Measurements from ENCODE around the gene TRAPPC2. TPM values are rescaled to one million over a fixed set of nuclear protein-coding genes. Genes with fewer than 3 reads are reported as not detected.
"Not testable (repeated sequence)": the region's sequence is repeated elsewhere in the genome, so short reads cannot be mapped to it uniquely, and the experiment has no call there.

The TRAPPC2 gene
- total RNA-seq, 1 experiment from 2014 or later: 20.4 TPM

GRCh38 chrX:13698432-13698831 lies 36.0 kb downstream of the TRAPPC2 start:
- no peak for DNase-seq (ENCODE audit: low read depth)

GRCh38 chrX:13697976-13698375 lies 36.4 kb downstream of the TRAPPC2 start:
- DNase-seq (ENCODE audit: low read depth): no peak

DNA sequence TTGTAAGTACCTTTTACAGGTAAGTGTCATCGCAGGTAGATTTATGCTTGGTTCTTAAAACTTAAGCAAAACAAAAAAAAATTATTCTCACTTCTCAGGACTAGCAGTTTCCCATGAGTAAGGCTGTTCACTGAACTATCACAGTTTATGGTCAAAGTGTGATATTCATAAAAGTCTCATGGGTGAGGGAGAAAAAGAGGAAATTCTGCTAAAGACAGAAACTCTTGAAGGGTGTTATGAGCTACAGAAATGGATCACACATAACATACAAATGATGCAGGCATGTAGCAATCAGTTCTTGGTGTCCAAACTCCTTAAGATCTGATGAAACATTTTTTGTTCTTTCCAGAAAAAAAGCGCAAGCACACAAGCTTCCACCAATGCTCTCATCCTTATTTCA lies 37.0 kb downstream of the TRAPPC2 start:
- no peak for DNase-seq (ENCODE audit: low read depth)

- DNase-seq (ENCODE audit: low read depth): no peak
Observed at GRCh38 chrX:13695601-13696115, 38.8 kb downstream of the TRAPPC2 start.

- no peak for DNase-seq (ENCODE audit: low read depth)
Observed at GRCh38 chrX:13694983-13695382, 39.4 kb downstream of the TRAPPC2 start.

DNA sequence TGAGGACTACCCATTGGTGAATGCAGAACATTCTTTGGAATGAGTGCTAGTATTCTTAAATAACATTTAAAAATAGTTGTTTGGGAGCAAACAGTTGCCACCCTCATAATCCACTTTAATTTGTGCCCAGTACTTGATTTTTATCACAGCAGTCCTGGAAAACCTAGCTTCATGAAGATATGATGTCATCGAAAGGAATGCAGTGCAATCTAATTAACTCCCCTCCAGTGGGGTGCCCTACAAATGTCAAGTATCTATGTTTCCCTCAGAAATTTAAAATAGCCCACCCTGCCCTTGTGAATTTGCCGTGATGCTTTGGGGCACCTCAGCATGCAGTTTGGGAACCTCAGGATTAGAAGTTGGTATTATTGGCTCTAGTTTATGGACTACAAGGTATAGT lies 40.1 kb downstream of the TRAPPC2 start:
- DNase-seq (ENCODE audit: low read depth): no peak

DNA sequence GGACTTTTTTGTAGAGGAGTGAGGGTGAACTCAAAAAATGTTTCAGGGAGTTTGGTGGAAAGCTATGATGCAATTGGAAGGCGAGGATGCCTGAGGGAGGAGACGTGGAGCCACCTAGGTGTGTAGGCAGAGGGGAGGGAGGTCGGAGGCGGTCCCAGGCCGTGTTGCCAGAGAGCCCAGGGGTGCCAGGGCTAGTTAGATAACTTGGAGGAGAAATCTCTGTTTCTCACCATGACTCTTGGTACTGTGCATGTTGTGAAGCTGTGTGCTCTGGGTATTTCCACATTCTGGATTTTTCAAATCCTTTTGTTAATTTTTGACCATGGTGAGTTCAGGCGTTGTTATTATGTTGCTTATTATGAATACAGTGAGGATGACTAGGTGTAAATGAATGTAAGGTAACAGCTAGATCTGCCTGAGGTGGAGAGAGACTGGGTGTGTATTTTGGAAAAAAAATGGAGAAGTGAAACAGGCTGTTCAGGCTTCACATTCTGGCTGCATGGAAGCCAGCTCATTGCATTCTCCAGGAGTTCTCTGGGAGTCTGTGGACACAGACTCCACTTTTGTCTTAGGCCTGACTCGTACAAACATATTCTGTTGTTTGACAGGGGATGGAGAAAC lies 41.0 kb downstream of the TRAPPC2 start:
- no peak for DNase-seq (ENCODE audit: low read depth)

- DNase-seq (ENCODE audit: low read depth): no peak
Observed at GRCh38 chrX:13692771-13693231, 41.6 kb downstream of the TRAPPC2 start.

- peak; percentile 14 for DNase-seq (ENCODE audit: low read depth)
Observed at GRCh38 chrX:13691841-13692371, 42.5 kb downstream of the TRAPPC2 start.

DNA sequence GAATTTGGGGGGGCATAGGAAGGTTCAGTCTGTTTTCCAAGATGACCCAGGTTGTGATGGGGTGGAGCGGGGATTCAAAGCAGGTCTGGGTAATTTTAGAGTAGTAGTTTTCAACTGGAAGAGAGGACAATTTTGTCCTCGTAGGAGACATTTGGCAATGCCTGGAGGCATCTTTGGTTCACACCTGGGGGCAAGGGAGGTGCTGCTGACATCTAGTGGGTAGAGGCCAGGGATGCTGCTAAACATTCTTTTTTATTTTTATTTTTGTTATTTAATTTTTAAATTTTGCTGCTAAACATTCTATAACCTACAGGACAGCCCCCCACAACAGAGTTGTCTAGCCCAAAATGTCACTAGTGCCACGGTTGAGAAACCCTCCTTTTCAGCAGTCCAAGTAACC lies 43.6 kb downstream of the TRAPPC2 start:
- no peak for DNase-seq (ENCODE audit: low read depth)

DNA sequence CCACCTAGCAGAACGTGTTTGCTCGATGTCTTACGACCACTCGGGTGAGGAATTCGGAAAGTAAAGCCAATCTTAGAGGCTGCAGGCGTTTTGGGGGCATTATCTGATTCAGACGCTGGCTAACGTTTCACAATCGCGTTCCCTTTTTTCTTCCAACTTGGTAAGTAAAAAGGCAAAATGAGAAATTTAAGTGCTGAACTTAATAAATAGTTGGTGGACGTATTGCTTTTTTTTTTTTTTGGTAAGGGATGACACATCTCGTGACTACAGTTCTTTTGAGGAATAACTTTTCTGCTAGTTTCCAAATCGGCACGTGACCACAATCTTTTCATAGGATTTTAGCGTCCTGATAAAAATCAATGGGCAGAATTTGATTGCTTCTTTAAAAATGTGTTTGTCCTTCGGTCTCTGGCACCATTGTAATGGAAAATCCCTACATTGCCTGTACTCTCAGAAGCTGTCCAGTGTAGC lies 44.6 kb downstream of the TRAPPC2 start:
- DNase-seq (ENCODE audit: low read depth): peak; percentile 25

DNA sequence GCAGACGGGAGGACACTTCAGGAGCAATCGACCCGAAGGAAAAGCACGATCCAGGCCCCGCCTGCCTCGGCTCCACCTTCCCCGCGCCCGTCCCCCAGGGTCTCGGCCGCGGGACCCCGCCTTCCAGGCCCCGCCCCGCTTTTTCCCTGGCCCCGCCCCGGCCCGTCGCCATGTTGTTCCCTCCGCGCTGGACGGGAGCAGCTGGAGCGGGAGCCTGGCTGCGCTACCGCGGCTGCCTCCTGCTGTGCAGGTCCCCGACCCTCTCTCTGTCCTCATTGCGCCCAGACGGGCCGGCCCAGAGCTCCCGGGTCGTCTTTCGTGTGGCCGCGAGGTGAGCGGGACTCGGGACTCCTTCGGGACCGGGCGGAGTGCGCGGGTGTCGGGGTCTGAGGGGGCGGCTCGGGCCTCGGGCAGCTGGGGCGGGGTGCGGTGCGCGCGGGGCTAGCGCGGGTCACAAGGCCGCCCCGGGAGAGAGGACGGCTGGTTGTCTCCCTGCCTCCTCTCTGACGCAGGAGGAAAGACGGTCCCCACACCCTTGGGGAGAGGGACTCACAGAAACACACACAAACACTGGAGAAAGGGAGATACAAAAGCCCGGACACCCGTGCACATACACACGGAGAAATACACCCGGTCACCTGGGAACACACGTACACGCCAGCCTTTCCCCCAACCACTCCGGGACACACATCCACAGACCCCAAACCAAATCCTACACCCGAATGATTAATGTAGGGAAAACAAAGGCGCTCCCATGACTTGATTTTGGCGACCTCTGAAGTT lies 45.3 kb downstream of the TRAPPC2 start, which contains the start of gene RAB9A:
Gene RAB9A (plus strand): TSS at position 171 of the 783 bp plus-strand sequence. CDS start 19,619 bp downstream, outside the sequence.
- DNase-seq (ENCODE audit: low read depth): peak; percentile 75

DNA sequence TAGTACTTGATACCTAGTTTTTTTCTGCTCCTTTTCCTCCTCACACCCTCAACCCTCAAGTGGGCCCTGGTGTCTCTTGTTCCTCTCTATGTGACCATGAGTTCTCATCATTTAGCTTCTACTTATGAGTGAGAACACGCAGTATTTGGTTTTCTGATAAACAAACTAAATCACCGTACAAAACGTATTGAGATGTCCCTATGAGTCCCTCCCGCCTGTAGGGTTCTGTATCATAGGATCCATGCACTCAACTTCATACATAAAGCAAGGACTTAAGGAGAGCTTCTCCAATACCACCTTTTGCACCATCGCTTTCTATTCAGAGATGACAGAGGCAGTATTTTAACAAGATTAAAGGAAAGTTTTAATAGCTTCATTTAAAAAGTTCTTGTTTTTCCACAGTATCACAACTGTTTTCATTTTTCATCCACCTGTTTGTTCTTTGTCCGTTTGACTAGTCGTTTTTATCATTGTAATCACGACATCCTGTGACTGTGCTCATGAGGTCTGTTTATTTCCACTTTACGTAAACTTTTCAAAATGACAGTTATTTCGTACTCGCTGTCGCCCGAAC lies 45.9 kb downstream of the TRAPPC2 start:
- DNase-seq (ENCODE audit: low read depth): no peak

DNA sequence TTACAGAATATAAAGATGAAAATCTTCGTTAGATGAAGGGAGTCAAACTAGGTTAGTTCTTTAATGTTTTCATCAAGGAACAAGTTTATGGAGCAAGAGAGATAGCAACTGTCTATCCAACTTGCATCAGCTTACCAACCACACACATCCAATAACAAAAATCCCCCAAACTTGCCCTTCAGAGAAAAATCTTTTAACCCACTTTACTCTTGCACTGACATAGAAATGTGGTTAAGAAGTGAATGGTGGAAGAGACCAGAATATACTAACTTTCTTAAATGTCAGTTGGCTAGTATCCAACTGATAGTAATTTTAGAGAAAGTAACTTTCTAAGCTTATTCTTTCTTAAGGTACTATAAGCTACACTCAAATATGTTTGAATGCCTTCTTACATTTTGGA lies 47.2 kb downstream of the TRAPPC2 start:
- DNase-seq (ENCODE audit: low read depth): no peak

DNA sequence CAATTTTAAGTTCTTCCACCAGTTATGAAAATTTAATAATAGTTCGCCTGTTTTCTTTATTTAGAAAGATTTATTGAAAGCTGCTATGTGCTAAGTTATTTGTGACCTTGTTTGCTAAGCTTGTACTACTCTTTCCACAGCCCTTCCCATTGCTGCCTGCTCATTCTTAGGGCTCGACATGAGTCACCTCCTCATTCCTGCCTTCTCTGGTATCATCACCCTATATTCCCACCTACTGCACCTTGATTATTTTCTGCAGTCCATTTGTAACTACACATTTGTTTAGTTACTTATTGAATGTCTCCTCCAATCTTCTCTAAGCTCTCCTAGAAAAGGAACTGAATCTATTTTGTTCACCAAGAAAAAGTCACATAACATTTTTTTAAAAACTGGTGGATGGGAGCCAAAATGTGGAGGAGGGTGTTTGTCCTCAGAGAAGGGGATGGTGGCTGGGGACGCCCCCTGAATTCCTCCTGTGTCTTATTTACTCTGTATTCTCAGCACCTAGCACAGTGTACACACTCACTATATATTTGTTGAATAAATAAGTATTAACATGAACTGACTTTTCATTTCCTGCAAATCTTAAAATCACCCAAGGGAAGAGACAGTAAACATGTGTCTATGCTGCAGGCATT lies 49.2 kb downstream of the TRAPPC2 start:
- peak; percentile 20 for DNase-seq (ENCODE audit: low read depth)

GRCh38 chrX:13684361-13684760 lies 50.1 kb downstream of the TRAPPC2 start:
- peak; percentile 59 for DNase-seq (ENCODE audit: low read depth)

- no peak for DNase-seq (ENCODE audit: low read depth)
Observed at GRCh38 chrX:13681595-13681994, 52.8 kb downstream of the TRAPPC2 start.

DNA sequence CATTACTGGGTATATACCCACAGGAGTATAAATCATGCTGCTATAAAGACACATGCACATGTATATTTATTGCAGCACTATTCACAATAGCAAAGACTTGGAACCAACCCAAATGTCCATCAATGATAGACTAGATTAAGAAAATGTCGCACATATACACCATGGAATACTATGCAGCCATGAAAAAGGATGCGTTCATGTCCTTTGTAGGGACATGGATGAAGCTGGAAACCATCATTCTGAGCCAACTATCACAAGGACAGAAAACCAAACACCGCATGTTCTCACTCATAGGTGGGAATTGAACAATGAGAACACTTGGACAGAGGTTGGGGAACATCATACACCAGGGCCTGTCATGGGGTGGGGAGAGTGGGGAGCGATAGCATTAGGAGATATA lies 54.7 kb downstream of the TRAPPC2 start:
- not testable (repeated sequence) for DNase-seq (ENCODE audit: low read depth)

DNA sequence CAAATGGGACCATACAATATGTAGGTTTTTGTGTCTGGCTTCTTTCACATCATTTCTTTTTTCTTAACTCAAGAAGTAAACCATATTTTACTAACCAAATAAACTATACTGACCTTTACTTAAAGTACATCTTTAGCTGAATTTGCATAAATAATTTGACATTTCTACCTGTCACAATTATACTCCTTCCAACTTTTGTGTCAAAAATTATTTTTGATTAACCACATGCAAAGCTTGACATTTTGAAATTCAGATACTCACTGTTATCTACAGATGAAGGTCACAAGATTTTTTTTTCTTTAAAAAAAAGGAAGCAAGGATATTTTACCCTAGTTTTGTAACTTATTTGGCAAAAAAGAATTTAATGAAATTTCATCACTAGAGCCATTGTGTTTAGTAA lies 57.5 kb downstream of the TRAPPC2 start:
- DNase-seq (ENCODE audit: low read depth): no peak

DNA sequence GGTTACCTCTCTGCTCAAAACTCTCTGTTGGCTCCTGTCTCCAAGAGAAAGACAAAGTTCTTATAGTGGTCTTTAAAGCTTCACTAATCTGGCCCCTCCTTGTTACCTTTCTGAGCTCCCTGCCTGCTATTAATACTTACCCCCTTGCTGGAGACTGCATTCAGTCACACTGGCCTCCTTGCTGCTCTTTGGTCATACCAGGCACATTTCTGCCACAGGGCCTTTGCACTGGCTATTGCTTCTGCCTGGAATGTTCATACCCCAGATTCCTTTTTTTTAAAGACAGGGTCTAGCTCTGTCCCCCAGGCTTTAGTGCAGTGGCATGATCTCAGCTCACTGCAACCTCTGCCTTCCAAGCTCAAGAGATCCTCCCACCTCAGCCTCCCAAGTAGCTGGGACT lies 61.4 kb downstream of the TRAPPC2 start:
- no peak for DNase-seq (ENCODE audit: low read depth)

DNA sequence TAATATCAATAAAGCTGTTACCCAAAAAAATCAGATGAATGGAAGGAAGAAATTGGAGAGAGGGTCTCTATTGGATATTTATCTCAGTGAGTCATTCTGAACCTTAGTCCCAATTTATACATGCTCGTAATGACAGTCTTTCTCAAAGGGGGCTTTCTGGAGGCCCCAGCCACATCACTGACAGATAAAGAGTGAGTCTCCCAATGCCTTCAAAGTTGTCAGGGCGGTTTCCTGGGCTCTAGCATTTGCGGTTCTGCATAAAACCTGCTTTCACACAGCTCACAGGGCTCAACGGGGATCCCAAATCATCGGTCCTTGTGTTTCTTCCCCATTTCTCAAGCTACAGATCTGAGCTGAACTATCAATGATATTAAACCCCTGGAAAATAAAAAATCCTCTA lies 64.2 kb downstream of the TRAPPC2 start:
- no peak for DNase-seq (ENCODE audit: low read depth)

- DNase-seq (ENCODE audit: low read depth): not testable (repeated sequence)
Observed at GRCh38 chrX:13669755-13670154, 64.7 kb downstream of the TRAPPC2 start.
